ENCODE data around the gene SYNPO.

SYNPO gene

GRCh38 chr5:150628936-150629485, 11.4 kb upstream of the SYNPO start:
- Histone ChIP-seq H3K36me3 (ENCODE audit: control insufficient read depth, insufficient read depth, low read length) (no peaks in the 10 kb centered on the region), H3K4me3 (ENCODE audit: low read length) (no peak overlapping the region), H3K9me3 (ENCODE audit: control insufficient read depth, low read length) (no peaks in the 10 kb centered on the region), H3K9ac (ENCODE audit: low read length) (no peak overlapping the region), H3K27me3 (ENCODE audit: control insufficient read depth, insufficient read depth, low read length) (peaks cover 3% of the 10 kb centered on the region), H3K4me1 (ENCODE audit: control insufficient read depth, insufficient read depth, low read length) (peaks cover 49% of the 10 kb centered on the region)

- Histone ChIP-seq H3K9me3 (ENCODE audit: control insufficient read depth, low read length) (no peaks in the 10 kb centered on the region), H3K27me3 (ENCODE audit: control insufficient read depth, insufficient read depth, low read length) (no peaks in the 10 kb centered on the region), H3K9ac (ENCODE audit: low read length) (no peak overlapping the region), H3K4me3 (ENCODE audit: low read length) (no peak overlapping the region), H3K4me1 (ENCODE audit: control insufficient read depth, insufficient read depth, low read length) (peaks cover 44% of the 10 kb centered on the region), H3K36me3 (ENCODE audit: control insufficient read depth, insufficient read depth, low read length) (no peaks in the 10 kb centered on the region)
These were observed 10.4 kb upstream of the SYNPO start for GRCh38 chr5:150630016-150630415.

DNA sequence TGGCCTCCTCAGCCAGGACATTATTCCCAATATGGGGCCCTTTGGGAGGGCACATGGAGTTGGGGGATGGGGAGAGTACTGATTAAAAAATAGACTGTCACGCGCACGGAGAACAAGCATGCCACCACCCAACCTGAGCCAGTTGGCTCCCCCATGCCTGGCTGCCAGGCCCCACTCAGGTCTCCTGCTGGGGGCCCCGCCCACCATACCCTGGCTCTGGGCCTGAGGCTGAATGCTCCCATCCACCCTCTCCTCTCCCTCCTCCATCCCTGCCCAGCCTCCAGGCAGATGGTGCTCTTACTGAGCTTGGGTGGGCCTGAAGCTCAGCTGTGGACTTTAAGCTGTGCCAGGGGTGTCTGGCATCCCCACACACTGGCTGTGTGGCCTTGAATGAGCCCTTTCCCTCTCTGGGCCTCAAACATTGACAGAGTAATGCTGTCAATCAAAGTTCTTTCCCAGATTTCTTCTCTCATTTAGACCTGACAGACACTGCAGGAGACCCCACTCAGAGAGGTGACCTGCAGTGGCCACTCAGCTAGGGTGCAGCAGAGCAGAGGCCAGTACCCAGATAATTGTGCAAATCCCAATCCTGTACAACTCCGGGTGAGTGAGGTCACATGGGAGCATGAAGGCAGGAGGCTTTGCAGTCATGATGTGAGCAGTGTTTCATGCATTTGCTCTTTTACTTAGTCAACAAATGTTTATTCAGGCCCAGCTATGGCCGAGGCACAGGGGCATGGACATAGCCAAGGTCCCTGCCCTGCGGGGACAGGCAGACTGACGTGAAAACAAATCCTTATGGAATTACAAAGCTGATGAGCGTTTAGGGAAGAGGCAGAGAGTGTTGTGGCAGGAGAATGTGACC, 9.8 kb upstream of the SYNPO start:
- no peaks in the 10 kb centered on the region for H3K36me3 ChIP-seq (ENCODE audit: control insufficient read depth, insufficient read depth, low read length)
- peaks cover 37% of the 10 kb centered on the region for H3K4me1 ChIP-seq (ENCODE audit: control insufficient read depth, insufficient read depth, low read length)
- H3K27me3 ChIP-seq (ENCODE audit: control insufficient read depth, insufficient read depth, low read length) = no peaks in the 10 kb centered on the region
- no peak overlapping the region for H3K4me3 ChIP-seq (ENCODE audit: low read length)
- no peaks in the 10 kb centered on the region for H3K9me3 ChIP-seq (ENCODE audit: control insufficient read depth, low read length)
- H3K9ac ChIP-seq (ENCODE audit: low read length) = no peak overlapping the region

DNA sequence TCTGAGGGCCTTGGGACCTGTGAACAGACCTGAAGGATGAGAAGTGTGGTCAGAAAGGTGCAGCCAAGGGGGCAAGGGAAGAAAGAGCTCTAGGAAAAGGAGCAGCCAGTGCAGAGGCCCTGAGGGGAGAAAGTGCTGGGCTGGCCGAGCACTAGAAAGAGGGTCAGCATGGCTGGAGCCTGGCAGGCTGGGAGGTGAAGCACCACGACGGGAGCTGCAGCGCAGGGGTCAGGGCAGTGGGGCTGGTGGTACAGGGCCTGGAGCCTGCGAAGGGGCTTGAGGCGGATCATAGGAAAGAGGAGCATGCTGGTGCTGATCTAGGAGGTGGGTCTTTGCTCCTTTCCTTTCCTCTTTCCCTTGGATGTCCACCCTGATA, 9.1 kb upstream of the SYNPO start:
- peaks cover 32% of the 10 kb centered on the region for H3K4me1 ChIP-seq (ENCODE audit: control insufficient read depth, insufficient read depth, low read length)
- no peaks in the 10 kb centered on the region for H3K36me3 ChIP-seq (ENCODE audit: control insufficient read depth, insufficient read depth, low read length)
- H3K9me3 ChIP-seq (ENCODE audit: control insufficient read depth, low read length) = no peaks in the 10 kb centered on the region
- H3K9ac ChIP-seq (ENCODE audit: low read length) = no peak overlapping the region
- H3K4me3 ChIP-seq (ENCODE audit: low read length) = no peak overlapping the region
- H3K27me3 ChIP-seq (ENCODE audit: control insufficient read depth, insufficient read depth, low read length) = no peaks in the 10 kb centered on the region

DNA sequence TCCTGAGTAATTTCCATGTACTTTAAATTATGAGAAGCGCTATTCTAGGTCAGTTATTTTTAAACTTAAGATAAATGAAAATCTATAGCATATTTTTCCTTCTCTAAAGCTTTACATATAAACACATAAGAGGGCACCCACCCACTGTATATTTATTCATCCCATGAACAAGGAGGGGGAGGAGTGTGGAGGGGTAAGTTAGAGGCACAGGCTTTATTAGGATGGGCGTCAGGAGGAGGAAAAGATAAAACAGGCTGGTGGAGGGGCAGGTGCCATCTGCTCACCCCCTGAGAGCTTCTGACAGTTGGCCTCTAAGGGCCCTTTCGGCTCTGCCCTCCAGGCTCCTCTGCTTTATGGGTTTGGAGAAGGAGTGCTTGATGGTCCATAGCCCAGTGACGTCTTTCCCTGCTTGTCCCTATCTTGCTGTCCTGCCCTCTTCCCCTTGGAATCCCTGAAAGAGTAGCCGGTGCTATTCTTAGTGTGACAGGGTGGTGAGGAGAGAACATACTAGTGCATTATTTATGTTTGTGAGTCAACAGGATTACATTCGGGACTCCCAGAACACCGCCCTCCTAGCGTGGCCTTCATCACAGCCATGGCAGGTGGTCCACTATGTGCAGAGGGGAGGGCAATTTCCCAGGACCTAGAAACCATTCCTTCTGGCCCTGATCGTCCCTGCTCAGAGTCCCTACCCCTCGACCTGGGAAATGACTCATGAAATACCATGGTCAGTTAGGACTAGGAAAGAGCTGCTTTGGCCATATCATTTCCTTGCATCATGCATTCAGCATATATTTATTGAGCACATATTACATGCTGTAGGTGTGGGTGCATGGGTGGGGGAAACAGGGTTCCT, 7.9 kb upstream of the SYNPO start:
- Histone ChIP-seq H3K9ac (ENCODE audit: low read length) (no peak overlapping the region), H3K36me3 (ENCODE audit: control insufficient read depth, insufficient read depth, low read length) (no peaks in the 10 kb centered on the region), H3K9me3 (ENCODE audit: control insufficient read depth, low read length) (no peaks in the 10 kb centered on the region), H3K27me3 (ENCODE audit: control insufficient read depth, insufficient read depth, low read length) (no peaks in the 10 kb centered on the region), H3K4me1 (ENCODE audit: control insufficient read depth, insufficient read depth, low read length) (peaks cover 31% of the 10 kb centered on the region), H3K4me3 (ENCODE audit: low read length) (no peak overlapping the region)

DNA sequence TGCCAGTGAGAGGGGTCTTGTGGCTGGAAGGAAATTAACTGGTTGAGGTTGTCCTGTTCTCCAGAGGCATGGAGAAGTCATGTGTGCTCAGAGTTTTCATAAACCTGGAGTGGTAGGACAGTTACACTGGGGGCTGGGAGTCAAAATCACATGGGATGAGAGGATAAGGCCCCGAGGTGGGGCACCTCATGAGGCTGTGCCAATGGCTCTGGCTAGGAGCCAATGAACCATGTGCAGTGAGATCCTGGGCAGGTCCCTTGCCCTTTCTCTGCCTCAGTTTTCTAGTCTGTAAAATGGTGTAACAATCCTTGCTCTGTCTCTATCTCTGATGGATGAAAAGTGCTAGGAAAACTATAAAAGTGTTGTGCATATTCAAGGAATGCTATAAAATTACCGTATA, 7.0 kb upstream of the SYNPO start:
- Histone ChIP-seq H3K9ac (ENCODE audit: low read length) (no peak overlapping the region), H3K4me1 (ENCODE audit: control insufficient read depth, insufficient read depth, low read length) (peaks cover 30% of the 10 kb centered on the region), H3K27me3 (ENCODE audit: control insufficient read depth, insufficient read depth, low read length) (no peaks in the 10 kb centered on the region), H3K36me3 (ENCODE audit: control insufficient read depth, insufficient read depth, low read length) (no peaks in the 10 kb centered on the region), H3K9me3 (ENCODE audit: control insufficient read depth, low read length) (no peaks in the 10 kb centered on the region), H3K4me3 (ENCODE audit: low read length) (no peak overlapping the region)

DNA sequence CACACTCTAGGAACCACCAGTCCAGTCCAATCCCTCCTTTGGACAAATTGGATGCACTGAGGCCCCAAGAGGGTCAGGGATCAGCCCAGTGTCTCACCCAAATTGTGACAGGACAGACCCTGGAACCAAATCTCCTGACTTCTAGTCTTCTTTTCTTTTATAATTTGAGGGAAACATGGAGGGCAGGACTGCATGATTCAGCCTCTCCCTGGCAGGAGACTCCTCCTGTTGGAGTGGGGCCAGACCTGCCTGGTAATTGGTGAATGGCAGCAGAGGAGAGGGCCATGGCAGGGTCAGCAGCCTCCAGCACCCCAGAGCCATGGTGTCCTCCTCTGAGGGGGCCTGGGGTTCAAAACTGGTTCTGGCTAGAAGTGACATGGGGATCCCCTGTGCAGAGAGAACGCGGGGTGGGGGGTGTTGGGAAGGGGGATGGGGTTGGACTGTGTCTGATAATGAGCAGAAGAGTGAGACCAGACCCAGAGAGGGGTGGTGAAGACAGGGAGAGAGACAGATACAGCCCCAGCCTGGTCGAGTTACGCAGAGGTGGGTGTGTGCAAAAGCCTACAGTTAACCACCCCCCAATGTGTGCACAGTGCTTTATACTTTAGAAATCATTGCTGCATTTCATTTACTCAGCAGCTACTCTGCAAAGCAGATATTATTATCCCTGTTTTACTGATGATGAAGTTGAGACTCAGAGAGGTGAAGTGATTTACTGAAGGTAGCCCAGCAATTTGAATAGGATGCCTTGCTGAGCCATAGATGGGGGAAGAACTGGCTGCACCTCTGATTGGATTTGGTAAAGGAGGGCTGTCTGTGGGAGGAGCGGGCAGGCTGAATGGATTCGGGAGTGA, 3.8 kb upstream of the SYNPO start:
- H3K27me3 ChIP-seq (ENCODE audit: control insufficient read depth, insufficient read depth, low read length) = no peaks in the 10 kb centered on the region
- no peaks in the 10 kb centered on the region for H3K36me3 ChIP-seq (ENCODE audit: control insufficient read depth, insufficient read depth, low read length)
- no peak overlapping the region for H3K9ac ChIP-seq (ENCODE audit: low read length)
- H3K4me3 ChIP-seq (ENCODE audit: low read length) = no peak overlapping the region
- peaks cover 53% of the 10 kb centered on the region for H3K4me1 ChIP-seq (ENCODE audit: control insufficient read depth, insufficient read depth, low read length)
- no peaks in the 10 kb centered on the region for H3K9me3 ChIP-seq (ENCODE audit: control insufficient read depth, low read length)

DNA sequence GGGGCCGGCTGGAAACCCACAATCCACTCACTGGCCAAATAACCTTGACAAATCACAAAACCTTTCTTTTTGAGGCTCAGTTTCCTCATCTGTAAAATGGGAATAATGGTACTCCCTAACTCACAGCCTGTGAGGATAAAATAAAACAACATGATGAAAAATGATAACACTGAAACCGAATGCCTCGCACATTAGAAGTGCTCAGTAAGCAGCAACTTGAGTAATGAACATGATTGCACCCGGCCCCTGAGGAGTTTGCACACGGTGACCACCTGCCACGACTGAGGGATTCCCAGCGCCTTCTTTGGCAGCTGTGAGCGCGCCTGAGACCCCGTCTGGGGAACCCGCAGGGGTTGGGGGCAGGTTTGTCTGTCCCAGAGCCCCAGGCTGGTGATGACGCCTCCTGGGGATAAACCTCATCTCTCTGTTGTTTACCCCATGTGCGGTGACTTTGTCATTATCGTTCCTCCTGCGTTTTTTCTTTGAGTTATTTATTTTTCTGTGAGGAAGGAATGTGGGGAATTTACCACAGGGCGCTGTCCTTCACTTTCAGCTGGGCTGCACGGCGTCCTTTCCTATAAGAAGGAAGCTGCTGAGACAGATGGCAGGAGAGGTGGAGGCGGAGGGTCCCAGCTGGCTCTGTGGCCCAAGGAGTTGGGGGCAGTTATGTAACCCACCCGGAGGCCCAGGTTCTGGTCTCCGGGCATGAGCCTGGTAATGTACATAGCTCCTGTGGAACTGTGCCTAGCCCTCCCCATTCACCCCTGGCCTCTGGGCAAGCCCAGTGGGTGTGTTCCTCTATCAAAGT, 3.0 kb upstream of the SYNPO start:
- no peak overlapping the region for H3K4me3 ChIP-seq (ENCODE audit: low read length)
- no peaks in the 10 kb centered on the region for H3K9me3 ChIP-seq (ENCODE audit: control insufficient read depth, low read length)
- H3K27me3 ChIP-seq (ENCODE audit: control insufficient read depth, insufficient read depth, low read length) = no peaks in the 10 kb centered on the region
- no peaks in the 10 kb centered on the region for H3K36me3 ChIP-seq (ENCODE audit: control insufficient read depth, insufficient read depth, low read length)
- H3K9ac ChIP-seq (ENCODE audit: low read length) = peak overlapping the region; percentile 11
- peaks cover 61% of the 10 kb centered on the region for H3K4me1 ChIP-seq (ENCODE audit: control insufficient read depth, insufficient read depth, low read length)

DNA sequence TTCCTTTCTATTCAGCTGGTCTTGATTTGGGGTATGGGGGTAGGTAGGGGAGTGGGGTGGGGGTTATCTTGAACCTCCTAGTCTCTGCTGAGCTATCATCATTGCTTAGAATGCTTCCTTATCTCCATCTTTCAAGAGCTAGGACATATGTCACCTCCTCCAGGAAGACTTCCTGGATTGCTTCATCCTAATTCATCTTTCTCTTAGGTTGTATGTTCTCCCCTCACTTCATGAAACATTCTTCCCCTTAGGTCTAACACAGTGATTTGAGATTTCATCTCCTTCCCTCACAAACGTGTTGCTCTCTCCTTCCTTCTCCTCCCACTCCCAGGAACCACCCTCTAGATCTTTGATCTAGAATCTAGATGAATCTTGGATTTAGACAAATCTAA, 2.4 kb upstream of the SYNPO start:
- Histone ChIP-seq H3K36me3 (ENCODE audit: control insufficient read depth, insufficient read depth, low read length) (no peaks in the 10 kb centered on the region), H3K27me3 (ENCODE audit: control insufficient read depth, insufficient read depth, low read length) (no peaks in the 10 kb centered on the region), H3K4me3 (ENCODE audit: low read length) (no peak overlapping the region), H3K9me3 (ENCODE audit: control insufficient read depth, low read length) (no peaks in the 10 kb centered on the region), H3K4me1 (ENCODE audit: control insufficient read depth, insufficient read depth, low read length) (peaks cover 67% of the 10 kb centered on the region), H3K9ac (ENCODE audit: low read length) (no peak overlapping the region)

- no peak overlapping the region for H3K4me3 ChIP-seq (ENCODE audit: low read length)
- H3K4me1 ChIP-seq (ENCODE audit: control insufficient read depth, insufficient read depth, low read length) = peaks cover 72% of the 10 kb centered on the region
- H3K27me3 ChIP-seq (ENCODE audit: control insufficient read depth, insufficient read depth, low read length) = no peaks in the 10 kb centered on the region
- no peaks in the 10 kb centered on the region for H3K9me3 ChIP-seq (ENCODE audit: control insufficient read depth, low read length)
- no peaks in the 10 kb centered on the region for H3K36me3 ChIP-seq (ENCODE audit: control insufficient read depth, insufficient read depth, low read length)
- H3K9ac ChIP-seq (ENCODE audit: low read length) = peak overlapping the region; percentile 17
These were observed 1.7 kb upstream of the SYNPO start for GRCh38 chr5:150638488-150639376.

All from mucosa of stomach (tissue), 1 donor.